PFSK-1 (cell line): ENCODE data around the gene XPNPEP2.

Experiments used
- FOXP2 ChIP-seq: optimal IDR thresholded peaks from 2 replicates; pipeline ENCODE3; 2011; ENCODE audit warnings: borderline replicate concordance, control low read depth, inconsistent platforms; ENCODE audit not compliant: insufficient read depth; ENCODE audit errors: extremely low read length, extremely low read depth
- POLR2AphosphoS5 ChIP-seq: IDR thresholded peaks from 2 replicates; pipeline ENCODE4 v1.6.1; 2012; ENCODE audit warnings: low read depth, mild to moderate bottlenecking, control low read depth, low read length, moderate library complexity
- REST ChIP-seq, 2 experiments: IDR thresholded peaks; 2 replicates each; pipeline versions ENCODE4 v1.6.1 to v1.8.0; 2011 to 2012; ENCODE audit warnings: low read depth in 2 of 2, low read length in 2 of 2, control low read depth in 1 of 2, inconsistent platforms in 1 of 2, mild to moderate bottlenecking in 1 of 2, moderate library complexity in 1 of 2; ENCODE audit not compliant: insufficient read depth in 1 of 2
- SIN3A ChIP-seq: IDR thresholded peaks from 2 replicates; pipeline ENCODE4 v1.6.1; 2012; ENCODE audit warnings: mild to moderate bottlenecking, low read length, moderate library complexity, borderline replicate concordance; ENCODE audit not compliant: insufficient read depth
- TAF1 ChIP-seq: IDR thresholded peaks from 2 replicates; pipeline ENCODE4 v1.6.1; 2012; ENCODE audit warnings: low read length, control low read depth, borderline replicate concordance; ENCODE audit not compliant: insufficient read depth

XPNPEP2 gene

GRCh38 chrX:129741880-129742758, 3.3 kb downstream of the XPNPEP2 start:
- TF ChIP-seq TAF1 (no peak), POLR2AphosphoS5 (no peak), SIN3A (no peak), REST (IDR thresholded peaks at IDR 0.05; ENCODE audit: insufficient read depth in 1 of 2, low read depth in 2 of 2, low read length in 2 of 2) (no peak)

- no peak for TF ChIP-seq REST (IDR thresholded peaks at IDR 0.05; ENCODE audit: insufficient read depth in 1 of 2, low read depth in 2 of 2, low read length in 2 of 2)
- no peak for TF ChIP-seq SIN3A
- TF ChIP-seq TAF1, result no peak
- no peak for TF ChIP-seq POLR2AphosphoS5
- no peak for TF ChIP-seq FOXP2
Observed at GRCh38 chrX:129743821-129744220, 5.0 kb downstream of the XPNPEP2 start.

- TF ChIP-seq REST (IDR thresholded peaks at IDR 0.05; ENCODE audit: insufficient read depth in 1 of 2, low read depth in 2 of 2, low read length in 2 of 2), result no peak
- TF ChIP-seq SIN3A, result no peak
- no peak for TF ChIP-seq TAF1
- TF ChIP-seq POLR2AphosphoS5, result no peak
Observed at GRCh38 chrX:129744861-129745321, 6.1 kb downstream of the XPNPEP2 start.

GRCh38 chrX:129746557-129747470, 8.0 kb downstream of the XPNPEP2 start:
- TF ChIP-seq POLR2AphosphoS5, result no peak
- TF ChIP-seq REST (IDR thresholded peaks at IDR 0.05; ENCODE audit: insufficient read depth in 1 of 2, low read depth in 2 of 2, low read length in 2 of 2), result no peak
- no peak for TF ChIP-seq SIN3A
- no peak for TF ChIP-seq FOXP2
- TF ChIP-seq TAF1, result no peak
